ENCODE results near the gene PRKAR1B. TPM values are rescaled to one million over a fixed set of nuclear protein-coding genes. Genes with fewer than 3 reads are reported as not detected.

Gene PRKAR1B
- total RNA-seq, 1 experiment from 2014 or later: 24.8 TPM

DNA sequence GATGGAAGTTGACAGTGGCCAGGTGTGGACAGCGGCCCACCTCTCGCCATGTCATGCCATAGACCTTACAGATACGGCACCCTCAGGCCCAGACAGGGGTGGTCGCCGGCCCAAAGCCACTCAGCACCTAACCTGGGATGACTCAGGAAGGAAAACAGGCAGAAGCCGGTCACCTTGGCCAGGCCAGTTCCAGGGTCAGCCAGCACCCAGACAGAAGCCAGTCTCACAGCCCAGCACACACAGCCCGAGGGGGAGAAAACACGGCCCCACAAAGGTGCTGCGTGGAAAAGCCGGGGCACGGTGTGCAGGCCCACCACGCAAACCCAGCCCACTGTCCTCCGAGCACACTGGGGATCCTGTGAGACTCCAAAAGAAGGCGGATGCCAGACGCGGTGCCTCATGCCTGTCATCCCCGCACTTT, 95.8 kb downstream of the PRKAR1B start:
- TF ChIP-seq, protein P1, sequence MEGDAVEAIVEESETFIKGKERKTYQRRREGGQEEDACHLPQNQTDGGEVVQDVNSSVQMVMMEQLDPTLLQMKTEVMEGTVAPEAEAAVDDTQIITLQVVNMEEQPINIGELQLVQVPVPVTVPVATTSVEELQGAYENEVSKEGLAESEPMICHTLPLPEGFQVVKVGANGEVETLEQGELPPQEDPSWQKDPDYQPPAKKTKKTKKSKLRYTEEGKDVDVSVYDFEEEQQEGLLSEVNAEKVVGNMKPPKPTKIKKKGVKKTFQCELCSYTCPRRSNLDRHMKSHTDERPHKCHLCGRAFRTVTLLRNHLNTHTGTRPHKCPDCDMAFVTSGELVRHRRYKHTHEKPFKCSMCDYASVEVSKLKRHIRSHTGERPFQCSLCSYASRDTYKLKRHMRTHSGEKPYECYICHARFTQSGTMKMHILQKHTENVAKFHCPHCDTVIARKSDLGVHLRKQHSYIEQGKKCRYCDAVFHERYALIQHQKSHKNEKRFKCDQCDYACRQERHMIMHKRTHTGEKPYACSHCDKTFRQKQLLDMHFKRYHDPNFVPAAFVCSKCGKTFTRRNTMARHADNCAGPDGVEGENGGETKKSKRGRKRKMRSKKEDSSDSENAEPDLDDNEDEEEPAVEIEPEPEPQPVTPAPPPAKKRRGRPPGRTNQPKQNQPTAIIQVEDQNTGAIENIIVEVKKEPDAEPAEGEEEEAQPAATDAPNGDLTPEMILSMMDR (IDR thresholded peaks at IDR 0.05; ENCODE audit: unreplicated experiment): no peak
- H3K36me3 Mint-ChIP-seq (ENCODE audit: insufficient read depth, unreplicated experiment): peaks cover 13% of the 10 kb centered on the region
- no peak overlapping the region for H3K27ac Mint-ChIP-seq (ENCODE audit: unreplicated experiment)
- intact Hi-C loops (cut with micrococcal nuclease; ENCODE audit: unreplicated experiment): loop anchor here (10.0 kb wide), 1 partner anchor 106 kb away; no protein-coding TSS in a partner anchor
- no peak for DNase-seq
- H3K9me3 Mint-ChIP-seq (ENCODE audit: low read depth, unreplicated experiment): no peaks in the 10 kb centered on the region
- peaks cover 3% of the 10 kb centered on the region for H3K4me1 Mint-ChIP-seq (ENCODE audit: low read depth, unreplicated experiment)
- no peaks in the 10 kb centered on the region for H3K27me3 Mint-ChIP-seq (ENCODE audit: unreplicated experiment)
- no peak overlapping the region for H3K4me3 Mint-ChIP-seq (ENCODE audit: low read depth, unreplicated experiment)
- no TSS peak for BruUV-seq (replicated peaks)
- CTCF ChIA-PET: interaction anchor here (1.6 kb wide), 1 partner anchor 52 kb away, joined by 4 read pairs; no protein-coding TSS in a partner anchor

DNA sequence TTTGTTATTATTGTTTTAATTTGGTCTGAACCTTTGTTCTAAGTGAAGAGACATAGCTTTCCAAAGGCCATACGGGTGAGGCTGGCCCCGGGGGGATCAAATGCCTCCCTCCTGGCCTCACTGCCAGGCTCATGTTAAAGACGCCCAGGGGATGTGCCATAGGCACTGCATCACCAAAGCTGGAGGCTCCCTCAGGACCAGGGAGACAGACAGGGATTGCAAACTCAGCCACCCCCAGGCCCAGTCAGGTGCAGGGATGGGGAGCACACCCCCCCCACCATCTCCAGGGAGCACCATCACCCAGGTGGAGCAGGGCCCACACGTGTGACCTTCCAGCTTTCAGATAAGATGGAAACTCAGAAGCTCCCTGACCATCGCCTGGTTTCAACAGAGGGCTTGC, 96.5 kb downstream of the PRKAR1B start:
- H3K36me3 Mint-ChIP-seq (ENCODE audit: insufficient read depth, unreplicated experiment): peaks cover 9% of the 10 kb centered on the region
- H3K9me3 Mint-ChIP-seq (ENCODE audit: low read depth, unreplicated experiment): no peaks in the 10 kb centered on the region
- H3K27ac Mint-ChIP-seq (ENCODE audit: unreplicated experiment): no peak overlapping the region
- no peaks in the 10 kb centered on the region for H3K27me3 Mint-ChIP-seq (ENCODE audit: unreplicated experiment)
- H3K4me3 Mint-ChIP-seq (ENCODE audit: low read depth, unreplicated experiment): no peak overlapping the region
- no TSS peak for BruUV-seq (replicated peaks)
- CTCF ChIA-PET: interaction anchor here (1.6 kb wide), 1 partner anchor 51 kb away, joined by 4 read pairs; no protein-coding TSS in a partner anchor
- TF ChIP-seq, protein P1 (IDR thresholded peaks at IDR 0.05; ENCODE audit: unreplicated experiment): no peak
- intact Hi-C loops (cut with micrococcal nuclease; ENCODE audit: unreplicated experiment): loop anchor here (10.0 kb wide), 1 partner anchor 106 kb away; no protein-coding TSS in a partner anchor
- DNase-seq: no peak
- no peaks in the 10 kb centered on the region for H3K4me1 Mint-ChIP-seq (ENCODE audit: low read depth, unreplicated experiment)

DNA sequence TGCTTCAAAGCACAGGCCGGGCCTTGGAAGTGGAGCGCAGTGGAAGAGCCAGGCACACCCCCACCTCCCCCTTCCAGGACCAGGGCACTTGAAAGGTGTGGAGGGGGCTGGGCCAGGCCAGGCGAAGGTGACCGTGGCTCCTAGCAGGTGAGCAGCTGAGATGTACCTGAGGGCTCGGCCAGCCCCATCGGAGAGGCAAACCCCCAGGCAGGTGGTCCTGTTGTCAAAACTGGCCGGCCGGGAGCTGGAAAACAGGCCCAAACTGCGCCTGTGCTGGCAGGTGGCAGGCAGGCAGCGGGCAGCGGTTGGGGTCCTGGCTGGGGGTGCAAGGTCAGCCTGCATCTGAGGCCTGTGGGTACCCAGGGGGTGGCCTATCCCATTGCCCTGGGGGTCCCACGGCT, 97.0 kb downstream of the PRKAR1B start:
- DNase-seq: no peak
- no peaks in the 10 kb centered on the region for H3K4me1 Mint-ChIP-seq (ENCODE audit: low read depth, unreplicated experiment)
- no peaks in the 10 kb centered on the region for H3K27me3 Mint-ChIP-seq (ENCODE audit: unreplicated experiment)
- TF ChIP-seq, protein P1 (IDR thresholded peaks at IDR 0.05; ENCODE audit: unreplicated experiment): no peak
- no peak overlapping the region for H3K4me3 Mint-ChIP-seq (ENCODE audit: low read depth, unreplicated experiment)
- peaks cover 5% of the 10 kb centered on the region for H3K36me3 Mint-ChIP-seq (ENCODE audit: insufficient read depth, unreplicated experiment)
- H3K27ac Mint-ChIP-seq (ENCODE audit: unreplicated experiment): no peak overlapping the region
- no TSS peak for BruUV-seq (replicated peaks)
- H3K9me3 Mint-ChIP-seq (ENCODE audit: low read depth, unreplicated experiment): peaks cover under 1% of the 10 kb centered on the region
- intact Hi-C loops (cut with micrococcal nuclease; ENCODE audit: unreplicated experiment): loop anchor here (10.0 kb wide), 1 partner anchor 105 kb away; no protein-coding TSS in a partner anchor
- CTCF ChIA-PET: no interaction called here

GRCh38 chr7:628826-629225, 98.3 kb downstream of the PRKAR1B start:
- no peak for DNase-seq
- Mint-ChIP-seq H3K36me3 (ENCODE audit: insufficient read depth, unreplicated experiment) (peaks cover 5% of the 10 kb centered on the region), H3K4me1 (ENCODE audit: low read depth, unreplicated experiment) (no peaks in the 10 kb centered on the region), H3K4me3 (ENCODE audit: low read depth, unreplicated experiment) (no peak overlapping the region), H3K27ac (ENCODE audit: unreplicated experiment) (no peak overlapping the region), H3K27me3 (ENCODE audit: unreplicated experiment) (no peaks in the 10 kb centered on the region), H3K9me3 (ENCODE audit: low read depth, unreplicated experiment) (peaks cover 7% of the 10 kb centered on the region)
- no TSS peak for BruUV-seq (replicated peaks)
- intact Hi-C loops (cut with micrococcal nuclease; ENCODE audit: unreplicated experiment): no loop called here
- CTCF ChIA-PET: no interaction called here
- TF ChIP-seq, protein P1 (IDR thresholded peaks at IDR 0.05; ENCODE audit: unreplicated experiment): no peak
